ENCODE data around the gene DENND5B.

The DENND5B gene

GRCh38 chr12:31368666-31369361 lies 222.1 kb downstream of the DENND5B start:
- DNase-seq: no peak

GRCh38 chr12:31366104-31366621 lies 224.8 kb downstream of the DENND5B start:
- no peak for DNase-seq

GRCh38 chr12:31363831-31364230 lies 227.1 kb downstream of the DENND5B start:
- peak; percentile 19 for DNase-seq

DNA sequence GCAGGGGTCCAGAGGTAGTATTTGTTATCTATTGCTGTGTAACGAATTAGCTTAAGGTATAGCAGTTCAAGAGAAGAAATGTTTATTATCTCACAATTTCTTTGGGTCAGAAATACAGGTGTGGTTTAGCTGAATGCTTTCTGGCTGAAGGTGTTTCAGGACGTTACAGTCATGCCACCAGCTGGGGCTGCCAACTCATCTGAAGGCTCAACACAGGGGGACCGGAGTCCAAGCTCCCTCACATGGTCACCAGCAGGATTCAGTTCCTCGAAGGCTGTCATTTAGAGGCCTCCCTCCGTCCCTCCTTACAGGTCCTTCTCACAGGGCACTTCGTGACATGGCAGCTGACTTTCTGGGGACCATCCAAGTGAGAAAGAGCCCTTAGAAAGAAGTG lies 227.5 kb downstream of the DENND5B start:
- DNase-seq: no peak

- DNase-seq: peak; percentile 85
Measured at GRCh38 chr12:31362759-31363415, 228.0 kb downstream of the DENND5B start.

DNA sequence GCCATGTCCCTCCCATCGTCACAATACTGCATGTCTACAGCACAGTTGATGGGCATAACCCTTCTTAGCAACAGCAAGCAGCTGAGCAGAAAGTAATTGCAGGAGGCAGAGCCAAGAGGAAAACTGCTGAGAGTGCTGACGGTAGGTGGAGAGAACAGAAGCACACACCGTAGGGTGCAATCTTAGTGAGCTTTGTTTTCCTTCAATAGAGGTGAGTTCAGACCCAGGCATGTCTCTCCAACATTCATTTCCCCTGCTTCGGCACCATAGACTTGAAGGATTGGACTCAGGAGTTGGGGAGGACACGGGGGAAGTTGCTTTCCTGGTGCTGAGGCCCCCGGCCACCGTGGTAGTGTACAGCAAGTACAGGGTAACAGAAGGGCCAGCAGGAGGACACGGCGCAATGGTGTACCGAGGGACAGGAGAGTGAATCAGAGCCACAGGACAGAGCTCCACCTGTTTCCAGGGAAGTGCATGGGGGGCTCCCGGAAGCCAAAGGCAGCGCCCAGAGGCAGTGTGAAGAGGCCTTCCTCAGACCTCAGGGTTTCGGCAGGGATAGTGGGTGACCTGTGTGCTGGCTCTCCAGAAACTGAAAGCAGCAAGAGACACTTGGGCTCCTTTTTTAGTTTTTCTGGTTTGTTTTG lies 228.7 kb downstream of the DENND5B start:
- peak; percentile 92 for DNase-seq

DNA sequence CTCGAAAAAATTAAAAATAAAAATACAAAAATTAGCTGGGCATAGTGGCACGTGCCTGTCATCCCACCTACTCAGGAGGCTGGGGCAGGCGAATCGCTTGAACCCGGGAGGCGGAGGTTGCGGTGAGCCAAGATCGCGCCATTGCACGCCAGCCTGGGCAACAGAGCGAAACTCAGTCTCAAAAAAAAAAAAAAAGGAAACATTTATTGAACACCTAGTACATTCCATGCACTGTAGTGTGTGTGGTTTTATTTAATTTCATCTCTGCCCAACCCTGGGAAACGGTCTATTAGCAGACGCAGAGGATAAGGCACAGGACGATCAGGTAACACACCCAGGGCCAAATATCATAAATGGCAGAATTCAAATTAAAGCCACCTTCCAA lies 229.2 kb downstream of the DENND5B start:
- no peak for DNase-seq

- DNase-seq: no peak
Measured at GRCh38 chr12:31355747-31356107, 235.2 kb downstream of the DENND5B start.

- DNase-seq: peak; percentile 90
Measured at GRCh38 chr12:31353750-31354708, 236.9 kb downstream of the DENND5B start.

- no peak for DNase-seq
Measured at GRCh38 chr12:31346267-31346666, 244.7 kb downstream of the DENND5B start.

DNA sequence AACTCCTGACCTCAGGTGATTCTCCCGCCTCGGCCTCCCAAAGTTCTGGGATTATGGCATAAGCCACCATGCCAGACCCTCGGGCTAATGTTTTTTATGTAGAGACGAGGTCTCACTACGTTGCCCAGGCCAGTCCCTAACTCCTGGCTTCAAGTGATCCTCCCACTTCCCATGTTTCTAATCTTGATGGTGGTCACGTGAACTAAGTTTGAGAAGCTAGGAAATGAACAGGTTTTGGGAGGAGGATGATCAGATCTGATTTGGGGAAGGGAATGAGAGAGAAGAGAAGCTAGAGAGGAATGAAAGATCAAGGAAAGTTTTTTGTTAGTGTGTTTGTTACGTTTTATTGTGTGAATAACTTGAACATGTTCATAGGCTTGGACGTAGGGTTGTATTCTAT lies 247.8 kb downstream of the DENND5B start:
- no peak for DNase-seq

DNA sequence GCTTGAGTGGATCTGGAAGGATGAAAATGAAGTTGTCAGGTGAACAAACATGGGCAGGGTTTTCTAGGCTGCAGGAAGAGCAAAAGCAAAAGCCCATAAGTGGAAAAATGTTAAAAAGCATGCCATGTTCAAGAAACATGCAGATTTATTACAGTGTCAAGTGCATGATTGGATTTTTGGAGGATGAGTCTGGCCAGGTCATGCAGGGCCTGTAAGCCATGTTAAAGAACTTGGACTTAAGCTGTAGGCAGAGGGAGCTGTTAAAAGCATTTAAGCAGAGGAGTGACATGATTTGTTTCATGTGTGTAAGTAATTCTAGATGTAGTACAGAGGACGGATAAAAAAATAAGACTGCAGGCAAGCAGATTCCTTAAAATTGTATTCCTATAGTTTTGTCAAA lies 248.7 kb downstream of the DENND5B start:
- DNase-seq: no peak

GRCh38 chr12:31339831-31340622 lies 250.9 kb downstream of the DENND5B start:
- DNase-seq: no peak

GRCh38 chr12:31337952-31338351 lies 253.0 kb downstream of the DENND5B start:
- no peak for DNase-seq

Measured in NCI-H146 (cell line).